HL-60/S4 treated with retinoic acid at 250 ng/mL for 4 days and 3 days (cell line): ENCODE data around the gene THRB.

Experiments used
- in situ Hi-C: fragments of 300-500 bp; cut with MboI; formaldehyde crosslinking; loops from 2 replicates; pipeline ENCODE4 v1.7.0; 2022; ENCODE audit warnings: low sequenced_read_pairs

THRB gene

DNA sequence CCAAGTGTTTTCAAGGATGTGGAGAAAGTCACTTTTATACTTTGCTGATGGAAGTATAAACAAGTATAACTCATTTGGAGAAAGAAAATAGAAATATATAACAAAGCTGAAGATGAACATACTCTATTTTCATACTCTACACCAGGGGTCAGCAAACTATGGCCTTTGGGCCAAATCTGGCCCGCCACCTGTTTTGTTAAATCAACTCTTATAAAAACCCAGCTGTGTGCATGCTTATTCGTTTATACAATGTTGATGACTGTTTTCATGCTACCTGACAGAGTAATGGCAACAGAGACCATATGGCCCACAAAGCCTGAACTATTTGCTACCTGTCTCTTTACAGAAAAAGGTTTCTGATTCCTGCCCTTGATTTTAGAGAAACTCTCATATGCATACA, 425.6 kb downstream of the THRB start:
- in situ Hi-C loops, result no loop called here

GRCh38 chr3:24067483-24067882, 427.2 kb downstream of the THRB start:
- in situ Hi-C loops, result no loop called here
